CD4-positive, alpha-beta T cell treated with Interferon alpha-2 for 1 hour (primary cell): ENCODE measurements around the gene EXOSC3.

Experiments used
- DNase-seq, 2 donors: peaks; one replicate each; pipeline ENCODE4 v3.0.0-alpha.2; 2020 to 2022

The EXOSC3 gene

DNA sequence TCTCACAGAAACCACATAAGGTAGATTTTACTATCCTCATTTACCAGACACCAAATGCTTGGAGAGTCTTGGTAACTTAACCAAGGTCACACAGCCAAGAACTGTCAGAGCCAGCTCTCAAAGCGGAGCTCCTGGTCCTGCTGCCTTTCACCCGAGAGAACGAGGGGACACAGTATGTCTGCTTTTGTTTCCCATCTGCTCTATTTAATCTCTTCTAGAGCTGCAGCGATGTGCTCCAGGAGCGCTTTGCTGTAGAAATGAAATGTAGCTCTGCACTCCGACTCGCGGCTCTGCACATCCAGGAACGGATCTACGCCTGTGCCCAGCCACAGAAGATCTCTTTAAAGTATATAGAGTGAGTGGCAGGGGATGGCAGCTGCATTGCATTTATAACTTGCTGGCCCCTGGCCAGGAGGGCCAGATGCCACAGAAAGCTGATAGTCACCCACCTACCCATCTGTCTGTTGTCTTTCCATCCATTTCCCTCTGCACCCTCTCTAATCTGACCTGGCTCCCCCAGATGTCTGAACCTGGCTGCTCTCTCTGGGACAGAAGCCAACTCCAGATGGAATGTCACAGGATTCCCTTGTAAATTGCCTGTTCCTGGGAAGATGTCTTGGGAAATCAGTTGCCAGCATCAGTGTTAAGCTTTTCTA lies 52.6 kb downstream of the EXOSC3 start:
- no peak for DNase-seq

DNA sequence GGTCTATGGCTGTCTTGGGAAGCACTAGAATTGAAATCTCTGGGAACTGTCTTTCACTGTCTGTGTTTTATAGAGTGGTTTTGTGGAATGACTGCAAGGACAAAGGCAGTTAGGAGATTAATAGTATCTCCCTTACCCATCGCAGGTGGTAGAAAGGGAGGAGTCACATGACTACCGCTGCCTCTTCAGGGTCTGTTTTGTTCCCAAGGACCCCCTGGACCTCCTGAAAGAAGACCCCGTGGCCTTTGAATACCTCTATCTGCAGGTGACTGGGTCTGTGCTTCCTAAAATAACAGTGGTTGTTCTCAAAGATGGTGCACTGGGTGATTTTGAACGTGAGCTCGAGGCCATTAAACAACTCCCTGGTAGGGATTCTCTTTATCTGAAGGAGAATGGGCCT lies 54.0 kb downstream of the EXOSC3 start:
- DNase-seq, result no peak

DNA sequence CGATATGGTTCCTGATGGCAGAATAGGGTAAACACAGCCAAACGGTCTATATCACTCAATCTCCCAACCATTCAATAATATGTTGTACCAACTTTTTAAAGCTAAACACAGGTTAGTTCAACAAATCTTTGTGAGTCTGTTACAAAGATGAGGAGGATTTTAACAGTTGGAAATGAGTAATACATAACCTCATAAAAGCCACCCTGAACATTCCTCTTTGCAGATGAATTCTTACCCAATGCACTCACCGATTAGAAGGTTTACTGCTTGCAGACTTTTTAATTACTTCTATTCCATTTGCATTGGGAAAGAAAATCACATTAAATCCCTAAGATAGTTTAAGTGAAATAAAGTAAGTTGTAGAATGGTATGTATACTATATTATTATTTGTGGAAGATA lies 54.6 kb downstream of the EXOSC3 start:
- no peak for DNase-seq
